HCT116 (cell line): ENCODE measurements around the gene NCCRP1. TPM values are rescaled to one million over a fixed set of nuclear protein-coding genes. Genes with fewer than 3 reads are reported as not detected.

Source experiments
- ATAC-seq: fragments of 200-7000 bp; cut with Tn5 transposase; 2 replicates; pipeline ENCODE4 v1.9.1; 2020; ENCODE audit warnings: mild to moderate bottlenecking, moderate library complexity
- BruUV-seq: library from RNA; stranded (reverse); fragments of 400-500 nt; replicated peaks from 2 replicates; lab custom pipeline; 2021; lab: Mats Ljungman, UMichigan
- CTCF ChIA-PET: fragments of 300-600 bp; sonication (Branson Sonifier 250); formaldehyde crosslinking; loops from one replicate; lab custom pipeline; 2021; ENCODE audit warnings: antibody characterized with exemption; lab: Charles Lee
- POLR2A ChIA-PET: fragments of 300-600, 350-600 bp; sonication (Branson Sonifier 250); formaldehyde crosslinking; loops from one replicate; lab custom pipeline; 2021; ENCODE audit warnings: antibody characterized with exemption; lab: Charles Lee
- RAD21 ChIA-PET, 2 experiments: fragments of 300-600 bp; sonication (Branson Sonifier 250); formaldehyde crosslinking; loops; one replicate each; lab custom pipeline; 2023; ENCODE audit warnings: low total read pairs in 2 of 2; ENCODE audit not compliant: uncharacterized antibody in 2 of 2, unreplicated experiment in 2 of 2, low non-redundant PET in 1 of 2; lab: Charles Lee
- DNase-seq: peaks from one replicate; pipeline ENCODE4 v3.0.0-alpha.2; 2010; ENCODE audit warnings: low read depth, low spot score
- H2AFZ ChIP-seq: fragments of 200-600 bp; shearing (Covaris generic), sonication (generic); 2 replicates; pipeline ENCODE4 v1.6.1; 2017; ENCODE audit warnings: low read depth, mixed run types, mixed read lengths, antibody characterized with exemption, low read length; ENCODE audit not compliant: poor library complexity, severe bottlenecking
- H3K27ac ChIP-seq: 2 replicates; pipeline ENCODE4 v1.5.1; 2012; ENCODE audit warnings: low read depth, low read length
- H3K27me3 ChIP-seq: fragments of 200-600 bp; sonication (generic); 2 replicates; pipeline ENCODE4 v1.6.1; 2016; ENCODE audit warnings: mixed run types, low read length, mixed read lengths; ENCODE audit not compliant: insufficient read depth
- H3K36me3 ChIP-seq, 2 experiments: fragments of 200-500 bp in 1 of 2; fragments of 200-600 bp in 1 of 2; sonication (Bioruptor generic) in 1 of 2; sonication (generic) in 1 of 2; 2 replicates each; pipeline versions ENCODE4 v1.5.1 to v1.6.1; 2014 to 2016; ENCODE audit warnings: low read length in 2 of 2, inconsistent platforms in 1 of 2, mixed read lengths in 1 of 2, mixed run types in 1 of 2; ENCODE audit not compliant: insufficient read depth in 2 of 2, control insufficient read depth in 1 of 2
- H3K4me1 ChIP-seq, 2 experiments: fragments of 200-600 bp in 1 of 2; sonication (generic) in 1 of 2; 2 replicates each; pipeline versions ENCODE4 v1.5.1 to v1.6.1; 2012 to 2017; ENCODE audit warnings: low read length in 2 of 2, inconsistent platforms in 1 of 2, mild to moderate bottlenecking in 1 of 2, mixed read lengths in 1 of 2, mixed run types in 1 of 2, moderate library complexity in 1 of 2; ENCODE audit not compliant: insufficient read depth in 2 of 2, control insufficient read depth in 1 of 2
- H3K4me2 ChIP-seq: fragments of 200-600 bp; sonication (generic); 2 replicates; pipeline ENCODE4 v1.6.1; 2017; ENCODE audit warnings: mixed run types, low read length, mixed read lengths
- H3K4me3 ChIP-seq, 2 experiments: fragments of 200-600 bp in 1 of 2; sonication (generic) in 1 of 2; replicated peaks in 1 of 2; 2 replicates each; pipeline ENCODE4 v1.5.1; 2011 to 2016; ENCODE audit warnings: low read length in 2 of 2, control low read depth in 1 of 2, low read depth in 1 of 2, mild to moderate bottlenecking in 1 of 2, mixed read lengths in 1 of 2, mixed run types in 1 of 2
- H3K79me2 ChIP-seq: fragments of 200-600 bp; sonication (generic); 2 replicates; pipeline ENCODE4 v1.6.1; 2017; ENCODE audit warnings: mild to moderate bottlenecking, mixed run types, low read length, moderate library complexity, mixed read lengths; ENCODE audit not compliant: insufficient read depth
- H3K9ac ChIP-seq: fragments of 200-600 bp; sonication (generic); 2 replicates; pipeline ENCODE4 v1.6.1; 2016; ENCODE audit warnings: low read length, mixed read lengths
- H3K9me2 ChIP-seq: fragments of 200-600 bp; sonication (generic), shearing (Covaris generic); 2 replicates; pipeline ENCODE4 v1.6.1; 2017; ENCODE audit warnings: mixed run types, mild to moderate bottlenecking, moderate library complexity; ENCODE audit not compliant: insufficient read depth
- H3K9me3 ChIP-seq, 2 experiments: fragments of 200-500 bp in 1 of 2; fragments of 200-600 bp in 1 of 2; sonication (Bioruptor generic) in 1 of 2; sonication (generic) in 1 of 2; 2 replicates each; pipeline ENCODE4 v1.6.1; 2014 to 2017; ENCODE audit warnings: low read length in 2 of 2, mixed read lengths in 2 of 2, inconsistent platforms in 1 of 2, low read depth in 1 of 2, mild to moderate bottlenecking in 1 of 2, mixed run types in 1 of 2, moderate library complexity in 1 of 2; ENCODE audit not compliant: control insufficient read depth in 1 of 2, insufficient read depth in 1 of 2
- H4K20me1 ChIP-seq: fragments of 200-600 bp; sonication (generic), shearing (Covaris generic); 2 replicates; pipeline ENCODE4 v1.6.1; 2017; ENCODE audit warnings: mixed run types, mild to moderate bottlenecking, moderate library complexity; ENCODE audit not compliant: insufficient read depth
- CEBPB ChIP-seq: IDR thresholded peaks from 2 replicates; pipeline ENCODE4 v1.6.1; 2012; ENCODE audit warnings: low read depth
- EGR1 ChIP-seq: IDR thresholded peaks from 2 replicates; pipeline ENCODE4 v1.6.1; 2012; ENCODE audit warnings: low read depth
- ELF1 ChIP-seq: IDR thresholded peaks from 2 replicates; pipeline ENCODE4 v1.6.1; 2012; ENCODE audit warnings: low read depth, borderline replicate concordance
- EZH2phosphoT487 ChIP-seq: fragments of 200-600 bp; IDR thresholded peaks from 2 replicates; pipeline ENCODE4 v1.6.1; 2018; ENCODE audit warnings: antibody characterized with exemption, borderline replicate concordance
- FOSL1 ChIP-seq: IDR thresholded peaks from 2 replicates; pipeline ENCODE4 v1.6.1; 2012; ENCODE audit warnings: low read depth
- JUND ChIP-seq: IDR thresholded peaks from 2 replicates; pipeline ENCODE4 v1.6.1; 2012
- MAX ChIP-seq: IDR thresholded peaks from 2 replicates; pipeline ENCODE4 v1.6.1; 2012
- POLR2A ChIP-seq: IDR thresholded peaks from 2 replicates; pipeline ENCODE4 v1.7.0; 2011; ENCODE audit warnings: borderline replicate concordance; ENCODE audit not compliant: insufficient read depth, insufficient read length; ENCODE audit errors: extremely low read depth
- POLR2AphosphoS5 ChIP-seq: IDR thresholded peaks from 2 replicates; pipeline ENCODE4 v1.6.1; 2011; ENCODE audit warnings: mild to moderate bottlenecking, low read depth, low read length, moderate library complexity
- RAD21 ChIP-seq: IDR thresholded peaks from 2 replicates; pipeline ENCODE4 v1.6.1; 2012; ENCODE audit warnings: low read depth, mild to moderate bottlenecking
- SP1 ChIP-seq: IDR thresholded peaks from 2 replicates; pipeline ENCODE4 v1.6.1; 2012; ENCODE audit warnings: low read depth
- TCF7L2 ChIP-seq: IDR thresholded peaks from 2 replicates; pipeline ENCODE4 v1.7.0; 2011; ENCODE audit warnings: borderline replicate concordance, inconsistent platforms; ENCODE audit not compliant: insufficient read depth, insufficient read length; ENCODE audit errors: extremely low read depth
- ZFX ChIP-seq: fragments of 450-650 bp; IDR thresholded peaks from 2 replicates; pipeline ENCODE4 v1.6.1; 2017
- ZNF274 ChIP-seq: fragments of 200-500 bp; sonication (Bioruptor generic); IDR thresholded peaks from 2 replicates; pipeline ENCODE4 v1.6.1; 2014; ENCODE audit warnings: mild to moderate bottlenecking, low read depth, low read length, inconsistent platforms
- intact Hi-C: fragments of 100-400 bp; cut with micrococcal nuclease; formaldehyde crosslinking; loops from 2 replicates; pipeline ENCODE4 v1.10.0; 2022
- total RNA-seq: library from RNA; stranded (reverse); gene quantifications from one replicate; pipeline ENCODE4 v1.2.1, GENCODE V29; 2021; ENCODE audit not compliant: unreplicated experiment
- TF ChIP-seq, protein P1 (sequence below): IDR thresholded peaks from 2 replicates; pipeline ENCODE4 v1.6.1; 2012; ENCODE audit warnings: low read depth
- TF ChIP-seq, protein P2 (sequence below), 3 experiments: fragments of 200-600 bp in 1 of 3; sonication (generic) in 1 of 3; IDR thresholded peaks in 2 of 3; conservative IDR thresholded peaks in 1 of 3; 2 replicates each; pipeline ENCODE4 v1.5.1; 2012 to 2017; ENCODE audit warnings: low read depth in 2 of 3, low read length in 2 of 3, antibody characterized with exemption in 1 of 3, borderline replicate concordance in 1 of 3, control low read depth in 1 of 3, mild to moderate bottlenecking in 1 of 3, mixed read lengths in 1 of 3, mixed run types in 1 of 3, moderate library complexity in 1 of 3; ENCODE audit not compliant: insufficient read depth in 1 of 3

Gene NCCRP1
- total RNA-seq, 1 experiment from 2014 or later = 0.12 TPM

DNA sequence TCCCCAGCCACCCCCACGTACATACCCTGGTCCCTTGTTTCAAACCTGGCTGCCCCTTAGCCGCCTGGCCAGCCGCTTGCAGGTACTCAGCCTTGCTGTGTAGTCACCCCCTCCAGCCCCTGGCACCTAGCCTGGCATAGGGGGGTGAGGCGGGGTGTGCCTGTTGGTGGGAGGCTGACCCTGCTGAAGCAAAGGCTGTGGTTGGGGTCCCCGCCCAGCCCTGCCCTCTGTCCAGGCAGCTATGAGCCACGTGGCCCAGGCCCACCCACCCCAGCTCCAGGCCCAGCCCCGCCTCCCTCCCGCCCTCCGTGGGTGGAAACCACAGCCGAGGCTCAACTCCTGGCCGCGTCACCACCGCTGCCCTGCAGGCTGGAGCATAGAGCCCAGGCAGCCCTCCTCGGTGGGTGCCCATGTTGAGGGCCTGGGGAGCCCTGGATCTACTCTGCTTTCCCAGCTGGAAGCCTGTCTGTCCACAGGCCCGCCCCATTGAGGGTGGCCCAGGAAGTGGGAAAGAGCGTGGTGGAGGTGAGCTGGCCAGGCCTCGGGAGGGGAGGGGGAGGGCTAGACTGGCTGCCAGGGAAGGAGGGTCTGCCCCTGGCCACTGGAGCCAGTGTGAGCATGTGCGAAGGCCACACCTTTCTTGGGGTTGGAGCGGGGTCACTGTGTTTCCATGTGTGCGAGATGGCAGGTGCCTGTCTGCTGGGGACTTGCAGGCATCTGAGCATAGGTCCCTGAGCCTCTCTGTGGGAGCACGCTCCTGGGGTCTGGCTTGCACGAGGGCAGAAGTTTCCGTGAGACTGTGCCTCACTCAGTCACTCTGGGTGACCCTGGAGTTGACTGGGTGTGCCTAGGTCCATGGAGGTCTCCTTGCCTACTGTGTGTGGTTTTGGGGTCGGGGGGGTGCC lies 40.2 kb upstream of the NCCRP1 start:
- DNase-seq (no peak), ATAC-seq (no peak)
- Histone ChIP-seq H3K4me2 (peak overlapping the region; percentile 52), H3K36me3 (no peaks in the 10 kb centered on the region), H3K79me2 (peaks cover 95% of the 10 kb centered on the region), H3K4me1 (peaks cover 37 to 50% of the 10 kb centered on the region in 2 experiments), H4K20me1 (no peaks in the 10 kb centered on the region), H3K27ac (peak overlapping the region; percentile 75; the same call in 1 of the 2 replicates), H3K27me3 (no peaks in the 10 kb centered on the region), H3K9me2 (no peaks in the 10 kb centered on the region), H2AFZ (no peak overlapping the region), H3K4me3 (no peak overlapping the region), H3K9me3 (no peaks in the 10 kb centered on the region), H3K9ac (no peak overlapping the region)
- TF ChIP-seq FOSL1 (no peak), SP1 (no peak), RAD21 (no peak), POLR2AphosphoS5 (no peak), EZH2phosphoT487 (no peak), POLR2A (no peak), TCF7L2 (no peak), EGR1 (no peak), ZFX (no peak), ZNF274 (no peak), ELF1 (no peak), JUND (no peak), MAX (no peak), CEBPB (no peak)
- TF ChIP-seq, protein P1, sequence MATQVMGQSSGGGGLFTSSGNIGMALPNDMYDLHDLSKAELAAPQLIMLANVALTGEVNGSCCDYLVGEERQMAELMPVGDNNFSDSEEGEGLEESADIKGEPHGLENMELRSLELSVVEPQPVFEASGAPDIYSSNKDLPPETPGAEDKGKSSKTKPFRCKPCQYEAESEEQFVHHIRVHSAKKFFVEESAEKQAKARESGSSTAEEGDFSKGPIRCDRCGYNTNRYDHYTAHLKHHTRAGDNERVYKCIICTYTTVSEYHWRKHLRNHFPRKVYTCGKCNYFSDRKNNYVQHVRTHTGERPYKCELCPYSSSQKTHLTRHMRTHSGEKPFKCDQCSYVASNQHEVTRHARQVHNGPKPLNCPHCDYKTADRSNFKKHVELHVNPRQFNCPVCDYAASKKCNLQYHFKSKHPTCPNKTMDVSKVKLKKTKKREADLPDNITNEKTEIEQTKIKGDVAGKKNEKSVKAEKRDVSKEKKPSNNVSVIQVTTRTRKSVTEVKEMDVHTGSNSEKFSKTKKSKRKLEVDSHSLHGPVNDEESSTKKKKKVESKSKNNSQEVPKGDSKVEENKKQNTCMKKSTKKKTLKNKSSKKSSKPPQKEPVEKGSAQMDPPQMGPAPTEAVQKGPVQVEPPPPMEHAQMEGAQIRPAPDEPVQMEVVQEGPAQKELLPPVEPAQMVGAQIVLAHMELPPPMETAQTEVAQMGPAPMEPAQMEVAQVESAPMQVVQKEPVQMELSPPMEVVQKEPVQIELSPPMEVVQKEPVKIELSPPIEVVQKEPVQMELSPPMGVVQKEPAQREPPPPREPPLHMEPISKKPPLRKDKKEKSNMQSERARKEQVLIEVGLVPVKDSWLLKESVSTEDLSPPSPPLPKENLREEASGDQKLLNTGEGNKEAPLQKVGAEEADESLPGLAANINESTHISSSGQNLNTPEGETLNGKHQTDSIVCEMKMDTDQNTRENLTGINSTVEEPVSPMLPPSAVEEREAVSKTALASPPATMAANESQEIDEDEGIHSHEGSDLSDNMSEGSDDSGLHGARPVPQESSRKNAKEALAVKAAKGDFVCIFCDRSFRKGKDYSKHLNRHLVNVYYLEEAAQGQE = no peak
- TF ChIP-seq, protein P2, sequence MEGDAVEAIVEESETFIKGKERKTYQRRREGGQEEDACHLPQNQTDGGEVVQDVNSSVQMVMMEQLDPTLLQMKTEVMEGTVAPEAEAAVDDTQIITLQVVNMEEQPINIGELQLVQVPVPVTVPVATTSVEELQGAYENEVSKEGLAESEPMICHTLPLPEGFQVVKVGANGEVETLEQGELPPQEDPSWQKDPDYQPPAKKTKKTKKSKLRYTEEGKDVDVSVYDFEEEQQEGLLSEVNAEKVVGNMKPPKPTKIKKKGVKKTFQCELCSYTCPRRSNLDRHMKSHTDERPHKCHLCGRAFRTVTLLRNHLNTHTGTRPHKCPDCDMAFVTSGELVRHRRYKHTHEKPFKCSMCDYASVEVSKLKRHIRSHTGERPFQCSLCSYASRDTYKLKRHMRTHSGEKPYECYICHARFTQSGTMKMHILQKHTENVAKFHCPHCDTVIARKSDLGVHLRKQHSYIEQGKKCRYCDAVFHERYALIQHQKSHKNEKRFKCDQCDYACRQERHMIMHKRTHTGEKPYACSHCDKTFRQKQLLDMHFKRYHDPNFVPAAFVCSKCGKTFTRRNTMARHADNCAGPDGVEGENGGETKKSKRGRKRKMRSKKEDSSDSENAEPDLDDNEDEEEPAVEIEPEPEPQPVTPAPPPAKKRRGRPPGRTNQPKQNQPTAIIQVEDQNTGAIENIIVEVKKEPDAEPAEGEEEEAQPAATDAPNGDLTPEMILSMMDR (IDR thresholded peaks at IDR 0.05 in 2 of 3, conservative IDR thresholded peaks at IDR 0.05 in 1 of 3; ENCODE audit: borderline replicate concordance in 1 of 3, insufficient read depth in 1 of 3, low read depth in 2 of 3, low read length in 2 of 3) = no peak
- BruUV-seq = no TSS peak
- ChIA-PET RAD21 (no interaction called here), CTCF (interaction anchor here (0.6 kb wide), 1 partner anchor 34 kb away, joined by 3 read pairs; no protein-coding TSS in a partner anchor), POLR2A (interaction anchor here (0.5 kb wide), 1 partner anchor 35 kb away, joined by 3 read pairs; no protein-coding TSS in a partner anchor)
- intact Hi-C loops = no loop called here
